Upper lobe of right lung (tissue), 1 donor: Measurements from ENCODE around the gene TSEN34. TPM values are rescaled to one million over a fixed set of nuclear protein-coding genes. Genes with fewer than 3 reads are reported as not detected.

Experiments
- ATAC-seq: fragments of 200-7000 bp; cut with Tn5 transposase; one replicate; pipeline ENCODE4 v1.9.1; 2020; ENCODE audit warnings: mild to moderate bottlenecking, moderate library complexity
- DNase-seq: peaks from one replicate; pipeline ENCODE4 v3.0.0-alpha.2; 2020
- H3K27ac ChIP-seq: fragments of 200-600 bp; one replicate; pipeline ENCODE4 v1.8.0; 2022
- H3K27me3 ChIP-seq: fragments of 200-600 bp; one replicate; pipeline ENCODE4 v1.8.0; 2022; ENCODE audit warnings: mild to moderate bottlenecking
- H3K36me3 ChIP-seq: fragments of 200-600 bp; one replicate; pipeline ENCODE4 v1.8.0; 2022
- H3K4me1 ChIP-seq: fragments of 200-600 bp; one replicate; pipeline ENCODE4 v1.8.0; 2022
- H3K4me3 ChIP-seq: fragments of 200-600 bp; one replicate; pipeline ENCODE4 v1.8.0; 2022; ENCODE audit warnings: mild to moderate bottlenecking
- H3K9me3 ChIP-seq: fragments of 200-600 bp; one replicate; pipeline ENCODE4 v1.8.0; 2022
- CTCF ChIP-seq: fragments of 200-600 bp; IDR thresholded peaks from one replicate; pipeline ENCODE4 v1.8.0; 2022; ENCODE audit warnings: antibody characterized with exemption
- intact Hi-C: fragments of 100-400 bp; cut with DNase I; formaldehyde crosslinking; loops from one replicate; pipeline ENCODE4 v1.11.0; 2022
- total RNA-seq: library from RNA; stranded (reverse); fragmentation: NEBNext Ultra II Directional; extraction: Animal tissue kit (Norgen Biotek cat#: 25700); gene quantifications from one replicate; pipeline ENCODE4 v1.2.1, GENCODE V29; 2021
- donor health status: DM: no; HTN: yes; CAD: no; lungs with severe emphysema.

Gene TSEN34
- total RNA-seq, 1 donor from 2014 or later = 34.7 TPM

- no peak for TF ChIP-seq CTCF
- intact Hi-C loops = no loop called here
- H3K27ac ChIP-seq = no peak overlapping the region
These were observed 37.3 kb upstream of the TSEN34 start for GRCh38 chr19:54153731-54154326.

GRCh38 chr19:54154603-54155345, 36.3 kb upstream of the TSEN34 start:
- intact Hi-C loops = no loop called here
- no peak overlapping the region for H3K27ac ChIP-seq

More at GRCh38 chr19:54153731-54154326, 37.3 kb upstream of the TSEN34 start:
- Histone ChIP-seq H3K9me3 (no peaks in the 10 kb centered on the region), H3K4me1 (peaks cover 8% of the 10 kb centered on the region), H3K27me3 (no peaks in the 10 kb centered on the region), H3K4me3 (no peak overlapping the region), H3K36me3 (peaks cover 94% of the 10 kb centered on the region)
- no peak for ATAC-seq
- DNase-seq = no peak

DNA sequence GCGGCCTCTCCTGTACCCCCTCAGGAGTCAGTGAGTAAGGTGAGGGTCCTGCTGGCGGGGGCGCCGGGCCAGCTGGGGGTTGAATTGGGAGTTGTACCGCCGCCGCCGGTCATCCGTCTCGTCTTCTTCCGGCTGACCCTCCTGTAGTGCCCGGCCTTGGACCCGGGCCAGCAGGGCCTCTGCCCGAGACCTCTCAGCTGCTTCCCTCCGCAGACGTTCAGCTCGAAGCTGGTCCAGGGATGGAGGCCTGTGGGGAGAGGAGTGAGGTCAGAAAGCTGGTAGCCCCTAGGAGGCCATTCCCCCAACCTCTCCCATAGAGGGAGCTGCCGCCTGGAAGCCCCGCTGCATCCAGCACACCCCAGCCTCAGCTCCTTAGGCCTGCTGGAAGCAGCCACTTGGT, 35.4 kb upstream of the TSEN34 start:
- intact Hi-C loops = no loop called here
- H3K4me1 ChIP-seq = peaks cover 15% of the 10 kb centered on the region
- peaks cover 75% of the 10 kb centered on the region for H3K36me3 ChIP-seq
- no peaks in the 10 kb centered on the region for H3K27me3 ChIP-seq
- DNase-seq = no peak
- no peak overlapping the region for H3K4me3 ChIP-seq
- no peak for TF ChIP-seq CTCF
- H3K27ac ChIP-seq = no peak overlapping the region
- ATAC-seq = no peak
- no peaks in the 10 kb centered on the region for H3K9me3 ChIP-seq

More at GRCh38 chr19:54154603-54155345, 36.3 kb upstream of the TSEN34 start:
- H3K36me3 ChIP-seq = peaks cover 84% of the 10 kb centered on the region
- H3K4me3 ChIP-seq = no peak overlapping the region
- no peak for TF ChIP-seq CTCF
- H3K4me1 ChIP-seq = peaks cover 9% of the 10 kb centered on the region
- DNase-seq = no peak
- H3K27me3 ChIP-seq = no peaks in the 10 kb centered on the region
- no peaks in the 10 kb centered on the region for H3K9me3 ChIP-seq
- ATAC-seq = no peak

- intact Hi-C loops = no loop called here
These were observed 34.6 kb upstream of the TSEN34 start for GRCh38 chr19:54156490-54156889.

DNA sequence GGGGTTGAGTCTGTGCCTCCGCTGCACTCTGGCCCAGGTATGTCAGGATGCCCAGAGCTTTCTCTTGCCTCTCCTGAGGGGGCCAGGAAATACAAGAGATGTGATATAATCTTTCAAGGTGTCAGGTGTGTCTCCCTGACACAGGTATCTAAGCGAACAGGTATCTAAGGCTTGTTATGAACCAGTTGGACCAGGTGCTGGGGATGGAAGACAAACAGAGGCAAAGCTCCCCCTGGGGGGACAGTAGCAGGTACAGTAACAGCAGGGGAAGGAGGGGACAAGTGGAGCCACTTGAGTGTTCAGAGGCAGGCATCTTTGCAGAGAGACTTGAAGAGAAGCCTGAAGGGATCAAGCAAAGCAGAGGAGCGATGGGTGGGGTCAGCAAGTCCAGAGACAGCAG, 34.2 kb upstream of the TSEN34 start:
- Histone ChIP-seq H3K36me3 (peaks cover 63% of the 10 kb centered on the region), H3K27me3 (no peaks in the 10 kb centered on the region), H3K9me3 (no peaks in the 10 kb centered on the region), H3K27ac (no peak overlapping the region), H3K4me1 (peaks cover 17% of the 10 kb centered on the region), H3K4me3 (no peak overlapping the region)
- no peak for TF ChIP-seq CTCF
- DNase-seq (no peak), ATAC-seq (no peak)
- intact Hi-C loops = no loop called here

More at GRCh38 chr19:54156490-54156889, 34.6 kb upstream of the TSEN34 start:
- no peak overlapping the region for H3K4me3 ChIP-seq
- DNase-seq (no peak), ATAC-seq (no peak)
- H3K27me3 ChIP-seq = no peaks in the 10 kb centered on the region
- TF ChIP-seq CTCF = no peak
- H3K9me3 ChIP-seq = no peaks in the 10 kb centered on the region
- peaks cover 17% of the 10 kb centered on the region for H3K4me1 ChIP-seq
- no peak overlapping the region for H3K27ac ChIP-seq
- H3K36me3 ChIP-seq = peaks cover 67% of the 10 kb centered on the region
